OCI-LY3 (cell line): ENCODE data around the gene MAP3K10.

ENCODE experiments used
- CTCF ChIP-seq: fragments of 200-600, 300-600 bp; sonication (generic); IDR thresholded peaks from 2 replicates; pipeline ENCODE4 v1.5.1; 2014; ENCODE audit warnings: antibody characterized with exemption, low read length, low read depth
- EZH2phosphoT487 ChIP-seq: fragments of 200-600 bp; shearing (Covaris generic); IDR thresholded peaks from 2 replicates; pipeline ENCODE4 v1.6.1; 2018; ENCODE audit warnings: antibody characterized with exemption, mixed run types, low read depth

- TF ChIP-seq CTCF = no peak
- no peak for TF ChIP-seq EZH2phosphoT487
These were observed 34.4 kb downstream of the MAP3K10 start for GRCh38 chr19:40225440-40226305.
